HG02870 (cell line): ENCODE results near the gene TRABD.
A peak's percentile ranks its signal among the peaks of the same experiment; 100 is the strongest.

ENCODE experiments used
- ATAC-seq: cut with Tn5 transposase; IDR thresholded peaks from one replicate; pipeline ENCODE4 v1.9.1; 2021; ENCODE audit warnings: mild to moderate bottlenecking, moderate library complexity; ENCODE audit not compliant: unreplicated experiment

TRABD gene

DNA sequence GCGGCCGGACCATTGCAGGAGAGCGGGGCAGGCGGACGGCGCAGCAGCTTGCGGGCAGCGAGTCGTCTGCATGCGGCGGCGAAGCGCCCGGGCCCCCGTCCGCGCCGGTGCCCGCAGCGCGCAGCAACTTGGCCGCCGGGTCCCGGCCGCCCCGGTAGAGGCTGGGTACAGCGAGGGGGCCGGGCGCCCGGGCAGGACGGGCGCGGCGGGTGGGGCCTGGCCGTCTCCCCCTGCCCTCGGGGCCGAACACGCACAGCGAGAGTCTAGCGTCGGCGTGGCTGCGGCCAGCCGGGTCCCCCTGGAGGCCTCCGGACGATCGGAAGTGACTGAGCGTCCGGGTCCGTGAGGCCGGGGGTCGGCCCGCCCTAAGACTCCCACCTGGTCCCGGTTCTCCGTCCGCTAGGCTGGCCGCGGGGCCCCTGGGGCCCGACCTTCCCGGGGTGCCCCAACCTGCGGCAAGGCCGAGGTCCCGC lies 775 bp upstream of the TRABD start:
- no peak for ATAC-seq

DNA sequence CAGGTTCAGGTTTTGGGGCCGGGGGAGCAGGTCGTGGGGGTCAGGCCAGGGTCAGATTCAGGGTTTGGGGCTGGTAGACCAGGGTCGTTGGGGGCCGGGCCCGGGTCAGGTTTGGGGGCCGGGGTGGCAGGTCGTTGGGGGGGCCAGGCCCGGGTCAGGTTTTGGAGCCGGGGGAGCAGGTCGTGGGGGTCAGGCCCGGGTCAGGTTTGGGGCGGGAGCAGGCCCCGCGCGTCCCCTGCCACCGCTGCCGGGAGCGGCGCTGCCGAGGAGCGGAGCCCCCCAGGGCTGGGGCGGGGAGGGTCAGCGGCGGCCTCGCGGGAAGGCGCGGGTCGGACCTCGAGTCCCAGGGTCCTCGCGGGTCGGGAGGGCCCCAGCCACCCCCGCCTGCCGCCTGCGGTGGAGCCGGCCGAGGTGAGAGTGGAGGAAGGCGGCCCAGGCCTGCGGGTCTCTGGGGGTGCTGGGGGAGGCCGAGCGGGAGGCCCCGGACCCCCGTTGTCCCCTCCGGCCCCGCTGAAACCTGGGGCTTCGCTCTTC lies 535 bp downstream of the TRABD start:
- no peak for ATAC-seq

DNA sequence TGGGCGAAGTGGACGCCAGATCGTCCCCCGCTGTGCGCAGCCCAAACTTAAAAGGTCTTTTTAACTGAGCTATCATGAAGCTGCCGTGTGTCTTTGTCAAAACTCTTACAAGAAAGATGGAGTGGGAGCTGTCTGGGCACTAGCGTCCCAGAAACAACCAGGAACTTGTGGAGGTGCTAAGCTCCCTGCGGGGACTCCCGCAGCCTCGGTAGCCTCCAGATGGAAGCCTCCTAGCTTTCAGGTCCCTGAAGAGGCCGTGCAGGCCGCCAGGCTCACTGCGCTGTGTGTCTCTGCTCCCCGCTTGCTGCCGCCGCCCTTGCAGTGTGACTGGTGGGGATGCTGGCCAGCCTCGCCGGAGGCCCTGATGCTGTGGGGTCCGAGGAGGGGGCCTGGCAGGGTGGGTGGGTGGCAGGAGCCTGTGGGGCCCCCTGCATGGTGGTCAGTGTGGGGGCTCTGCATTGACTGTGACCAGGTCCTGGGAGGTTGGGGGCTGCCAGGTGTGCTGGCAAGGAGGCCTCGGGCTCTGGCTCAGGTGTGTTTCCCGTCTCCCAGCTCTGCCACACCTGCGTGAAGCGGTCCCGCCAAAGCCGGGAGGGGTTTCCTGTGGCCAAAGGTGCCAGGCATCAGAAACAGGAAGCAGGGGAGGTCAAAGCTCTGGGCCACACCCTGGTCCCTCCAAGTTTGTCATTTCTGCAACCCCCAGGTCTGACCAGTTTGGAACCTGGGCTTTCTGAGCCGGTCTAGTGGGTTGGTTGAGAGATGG lies 1.2 kb downstream of the TRABD start:
- ATAC-seq: no peak

DNA sequence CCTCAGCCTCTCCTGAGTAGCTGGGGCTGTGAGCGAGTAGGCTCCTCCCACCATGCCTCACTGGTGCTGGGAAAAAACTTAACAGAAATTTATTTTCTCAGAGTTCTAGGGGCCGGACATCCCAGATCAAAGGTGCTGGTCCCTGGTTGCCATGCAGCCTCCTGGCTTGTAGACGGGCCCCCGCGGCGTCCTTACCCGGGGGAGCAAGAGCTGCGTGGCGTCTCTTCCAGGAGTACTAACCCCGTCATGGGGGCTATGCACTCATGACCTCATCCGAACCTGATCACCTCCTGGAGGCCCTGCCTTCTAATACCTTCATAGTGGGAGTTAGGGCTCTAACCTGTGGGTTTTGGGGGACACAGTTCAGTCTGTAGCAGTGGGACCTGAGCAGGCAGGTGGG lies 2.6 kb downstream of the TRABD start:
- no peak for ATAC-seq

DNA sequence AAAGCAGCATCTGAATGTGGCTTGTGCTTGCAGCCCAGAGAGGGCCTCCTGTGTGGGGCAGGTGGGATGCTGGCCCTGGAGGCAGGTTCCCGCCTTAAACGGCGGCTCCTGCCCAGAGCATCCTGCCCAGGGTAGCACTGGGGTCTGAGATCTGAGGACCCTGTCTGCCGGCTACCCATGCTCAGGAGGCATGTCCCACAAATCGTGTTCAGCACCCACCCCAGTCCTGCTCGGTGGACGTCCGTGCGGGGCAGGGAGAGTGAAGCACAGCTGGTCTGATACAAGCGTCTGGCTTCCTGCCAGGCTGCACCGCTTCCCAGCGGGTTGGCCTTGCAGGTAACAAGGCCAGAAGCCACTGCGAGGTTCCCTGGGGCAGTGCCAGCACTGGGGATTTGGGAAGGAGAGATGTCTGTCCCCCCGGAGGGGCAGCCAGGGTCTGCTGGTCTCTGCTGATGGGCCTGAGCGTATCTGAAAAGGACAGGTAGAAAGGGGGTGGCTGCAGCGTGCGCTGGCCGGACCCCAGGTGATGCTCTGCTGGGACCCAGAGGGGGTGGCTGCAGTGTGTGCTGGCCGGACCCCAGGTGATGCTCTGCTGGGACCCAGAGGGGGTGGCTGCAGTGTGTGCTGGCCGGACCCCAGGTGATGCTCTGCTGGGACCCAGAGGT lies 3.6 kb downstream of the TRABD start:
- ATAC-seq: no peak

DNA sequence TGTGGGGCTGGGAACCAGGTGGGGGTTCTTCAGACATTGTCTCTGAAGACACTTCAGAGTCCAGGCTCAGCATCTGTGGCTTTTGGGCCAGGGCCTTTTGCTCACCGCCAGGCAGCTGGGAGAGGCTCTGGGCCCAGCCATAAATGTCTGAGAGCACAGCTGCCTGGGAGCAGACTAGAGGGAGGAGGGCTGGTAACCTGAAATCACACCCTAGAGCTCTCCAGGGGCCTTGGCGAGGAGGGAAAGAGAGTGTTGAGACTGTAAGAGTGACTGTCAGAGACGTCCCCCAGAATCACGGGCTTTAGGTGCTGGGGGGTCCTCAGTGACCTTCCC lies 4.1 kb downstream of the TRABD start:
- ATAC-seq: no peak

DNA sequence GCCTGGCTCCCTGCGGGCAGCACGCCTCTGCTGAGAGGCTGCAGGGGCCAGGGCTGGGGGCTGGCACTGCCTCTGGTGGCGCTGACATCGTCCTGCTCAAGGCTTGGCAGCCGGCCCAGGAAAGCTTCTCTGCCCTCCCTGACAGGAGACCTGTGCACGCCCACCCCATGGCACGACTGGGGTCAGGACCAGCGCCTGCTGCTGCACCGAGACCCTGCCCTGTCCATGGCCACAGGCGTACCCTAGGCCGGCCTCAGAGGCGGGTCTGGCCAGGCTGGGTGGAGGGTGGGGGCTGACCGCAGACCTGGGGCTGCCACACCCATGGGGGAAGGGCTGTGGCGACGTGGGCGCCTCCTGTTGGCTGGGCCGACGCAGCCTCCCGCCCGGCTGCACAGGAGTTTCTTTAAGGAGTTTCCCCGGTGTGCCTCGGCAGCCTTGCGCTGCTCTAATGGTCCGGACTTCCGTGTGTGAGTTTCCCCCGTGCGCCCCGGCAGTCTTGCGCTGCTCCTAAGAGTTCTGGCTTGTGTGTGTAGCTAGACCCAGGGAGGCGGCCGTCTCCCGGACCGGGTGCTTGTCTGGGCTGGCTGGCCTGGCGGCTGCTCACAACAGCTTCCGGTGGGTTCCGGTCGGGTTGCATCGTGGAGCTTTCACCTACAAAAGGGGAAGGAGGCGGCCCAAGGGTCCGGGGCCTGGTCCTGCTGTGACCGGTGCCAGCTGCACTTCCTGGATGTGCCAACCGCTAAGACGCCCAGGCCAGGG lies 4.6 kb downstream of the TRABD start:
- peak; percentile 34 for ATAC-seq

DNA sequence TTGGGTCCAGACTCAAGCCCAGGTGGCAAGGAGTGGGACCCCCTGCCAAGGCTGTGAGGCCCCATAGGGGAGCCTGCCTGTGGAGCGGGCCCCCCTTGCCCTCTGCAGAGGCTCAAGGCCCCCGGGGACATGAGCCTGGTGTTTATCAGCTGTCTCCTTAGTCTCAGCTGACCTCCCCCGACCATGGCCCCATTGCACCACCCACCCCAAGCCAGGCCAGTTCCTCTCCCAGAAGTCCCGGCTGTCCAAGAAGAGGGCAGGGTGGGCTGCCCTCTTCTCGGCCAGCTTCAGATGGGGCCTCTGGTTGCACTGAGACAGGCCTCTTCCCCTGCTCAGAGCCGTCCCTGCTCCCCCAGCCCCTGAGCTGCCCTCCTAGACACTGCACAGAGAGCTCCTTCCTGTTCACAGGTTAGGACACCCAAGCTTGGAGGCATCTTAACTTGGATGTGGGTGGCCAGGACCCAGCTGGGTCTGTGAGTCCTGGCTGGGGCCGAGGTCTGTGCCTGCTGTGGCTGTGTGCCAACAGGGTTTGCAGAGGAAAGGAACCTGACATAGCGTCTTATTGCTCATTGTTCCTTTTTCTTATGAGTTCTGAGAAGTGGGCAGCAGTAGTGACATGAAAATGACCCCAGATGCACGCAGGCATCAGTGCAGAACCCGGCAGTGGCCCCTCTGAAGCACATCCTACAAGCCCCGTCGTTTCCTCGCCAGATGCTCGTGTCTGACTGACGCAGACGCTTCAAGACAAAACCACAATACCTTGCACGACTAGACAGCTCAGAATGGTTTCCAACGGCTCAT lies 5.4 kb downstream of the TRABD start:
- no peak for ATAC-seq

DNA sequence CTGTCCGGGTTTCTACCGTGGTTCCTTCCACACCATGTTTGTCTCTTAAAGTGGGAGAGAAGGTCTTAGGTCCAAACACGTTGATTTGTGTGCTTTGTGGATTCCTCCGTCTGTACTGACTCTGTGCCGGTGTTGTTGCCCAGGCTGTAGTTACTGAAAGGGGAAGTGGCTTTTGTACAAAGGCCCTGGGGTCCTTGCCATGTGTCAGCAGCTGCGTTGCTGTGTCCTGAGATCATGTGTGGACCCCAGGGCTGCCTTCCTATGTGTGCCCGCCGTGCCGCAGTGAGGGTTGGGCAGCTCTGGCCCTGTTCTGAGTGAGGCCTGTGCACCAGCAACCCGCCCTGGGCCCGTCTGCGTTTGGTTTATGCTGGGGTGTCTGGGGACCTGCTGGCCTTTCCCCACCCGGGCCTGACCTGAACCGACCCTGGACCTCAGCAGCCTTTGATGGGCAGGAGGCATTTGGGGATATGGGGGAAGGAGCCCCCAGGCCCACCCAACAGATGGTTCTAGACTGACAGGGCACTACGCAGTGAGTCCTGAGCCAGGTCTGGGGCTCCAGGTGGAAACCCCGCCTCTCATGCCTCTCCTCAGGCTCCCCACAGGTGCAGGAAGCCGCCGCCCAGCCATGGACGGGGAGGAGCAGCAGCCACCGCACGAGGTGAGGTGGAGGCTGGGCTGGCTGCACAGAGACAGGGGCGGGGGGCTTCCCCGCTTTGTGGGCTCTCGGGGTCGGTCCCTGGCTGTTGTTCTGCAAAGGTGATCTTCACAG lies 6.9 kb downstream of the TRABD start:
- no peak for ATAC-seq

DNA sequence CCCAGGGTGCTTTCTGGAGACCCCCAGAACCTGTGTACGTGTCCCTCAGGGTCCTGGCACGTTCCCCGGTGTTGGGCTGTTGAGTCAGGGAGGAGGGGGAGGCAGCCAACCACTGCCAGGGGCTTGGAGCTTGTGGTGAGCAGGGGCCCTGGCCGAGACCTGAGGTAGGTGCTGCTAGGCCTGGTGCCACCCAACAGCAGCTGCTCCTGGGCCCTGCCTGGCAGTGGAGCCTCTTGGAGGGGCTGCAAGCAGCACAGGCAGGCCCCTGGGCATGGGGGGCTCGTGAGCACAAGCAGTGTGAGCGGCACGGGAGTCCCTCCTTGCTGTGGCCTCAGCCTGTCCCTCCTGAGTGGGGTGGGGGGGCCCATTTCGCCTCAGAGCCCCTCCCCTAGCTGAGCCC lies 7.9 kb downstream of the TRABD start:
- ATAC-seq: no peak

DNA sequence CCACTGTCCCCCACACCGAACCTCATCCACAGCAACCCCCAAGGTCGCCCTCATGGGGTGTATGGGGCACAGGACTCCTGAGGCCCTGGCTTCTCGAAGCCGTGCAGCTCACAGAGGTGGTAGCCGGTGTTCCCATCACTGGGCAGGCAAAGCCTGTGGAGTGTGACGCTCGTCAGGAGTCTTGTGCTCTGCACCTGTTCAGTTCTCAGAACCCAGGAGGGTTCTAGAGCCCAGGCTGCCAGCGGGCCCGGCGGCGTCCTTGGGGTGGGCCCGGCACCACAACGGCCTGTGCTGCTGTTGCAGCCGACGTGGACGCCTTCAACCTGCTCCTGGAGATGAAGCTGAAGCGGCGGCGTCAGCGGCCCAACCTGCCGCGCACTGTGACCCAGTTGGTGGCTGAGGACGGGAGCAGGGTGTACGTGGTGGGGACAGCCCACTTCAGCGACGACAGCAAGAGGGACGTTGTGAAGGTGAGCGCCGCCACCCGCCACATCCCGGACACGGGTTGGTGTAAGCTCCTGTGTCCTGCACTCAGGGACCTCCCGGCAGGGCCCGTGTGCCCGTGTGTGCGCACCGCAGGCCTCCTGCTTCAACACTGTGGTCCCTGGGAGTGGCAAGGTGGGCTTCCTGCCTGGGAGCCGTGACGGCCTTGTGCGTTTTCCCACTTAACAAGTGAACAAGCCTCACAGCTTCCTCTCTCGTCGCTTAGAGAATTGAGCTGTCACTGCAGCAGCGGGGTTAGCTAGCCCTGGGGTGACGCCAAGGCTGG lies 8.5 kb downstream of the TRABD start:
- ATAC-seq: no peak

DNA sequence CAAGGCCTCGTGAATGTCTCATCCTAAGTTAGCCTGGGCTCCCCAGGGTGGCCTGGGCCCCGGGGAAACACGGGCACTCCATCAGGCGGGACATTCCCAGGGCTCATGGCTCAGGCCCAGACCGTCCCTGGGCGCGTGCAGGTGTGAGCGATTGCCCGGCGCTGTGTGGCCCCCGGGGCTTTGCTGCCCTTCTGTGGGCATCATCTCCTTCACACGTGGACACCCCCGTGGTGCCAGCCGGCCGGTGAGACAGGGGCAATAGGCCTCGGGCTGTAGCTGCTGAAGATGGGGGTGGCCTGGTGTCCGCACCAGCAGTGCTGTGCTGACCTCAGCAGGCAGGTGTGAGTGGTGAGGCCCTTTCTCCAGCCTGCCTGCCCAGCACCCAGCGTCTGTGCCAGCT lies 10.5 kb downstream of the TRABD start:
- ATAC-seq: no peak

DNA sequence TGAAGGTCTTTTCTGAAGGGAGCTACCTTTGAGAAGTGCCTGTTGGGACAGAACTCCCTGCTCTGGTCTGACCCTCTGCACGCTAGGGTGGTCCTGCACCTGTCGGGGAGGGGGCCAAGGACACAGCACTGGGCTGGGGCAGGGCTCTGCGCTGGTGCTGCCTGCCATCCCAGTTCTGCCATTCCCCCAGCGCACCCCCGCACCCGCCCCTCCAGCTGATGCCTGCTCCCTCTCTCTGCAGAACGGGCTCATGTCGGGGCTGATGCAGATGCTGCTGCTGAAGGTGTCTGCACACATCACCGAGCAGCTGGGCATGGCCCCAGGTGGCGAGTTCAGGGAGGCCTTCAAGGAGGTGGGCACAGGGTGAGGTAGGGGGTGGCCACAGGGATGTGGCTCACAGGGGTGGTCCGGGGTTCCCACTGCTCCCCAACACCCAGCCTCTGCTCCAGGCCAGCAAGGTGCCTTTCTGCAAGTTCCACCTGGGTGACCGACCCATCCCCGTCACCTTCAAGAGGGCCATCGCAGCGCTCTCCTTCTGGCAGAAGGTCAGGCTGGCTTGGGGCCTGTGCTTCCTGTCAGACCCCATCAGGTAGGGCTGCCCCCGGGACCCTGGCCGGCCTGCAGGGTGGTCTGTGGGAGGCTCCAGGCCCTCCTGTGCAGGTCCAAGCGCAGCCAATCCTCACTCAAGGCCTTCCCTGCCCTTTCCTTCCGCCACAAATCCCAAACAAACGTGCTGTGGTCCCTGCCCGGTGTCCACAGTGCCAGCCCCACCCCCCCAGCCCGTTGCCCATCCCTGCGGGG lies 11.5 kb downstream of the TRABD start:
- ATAC-seq: no peak

DNA sequence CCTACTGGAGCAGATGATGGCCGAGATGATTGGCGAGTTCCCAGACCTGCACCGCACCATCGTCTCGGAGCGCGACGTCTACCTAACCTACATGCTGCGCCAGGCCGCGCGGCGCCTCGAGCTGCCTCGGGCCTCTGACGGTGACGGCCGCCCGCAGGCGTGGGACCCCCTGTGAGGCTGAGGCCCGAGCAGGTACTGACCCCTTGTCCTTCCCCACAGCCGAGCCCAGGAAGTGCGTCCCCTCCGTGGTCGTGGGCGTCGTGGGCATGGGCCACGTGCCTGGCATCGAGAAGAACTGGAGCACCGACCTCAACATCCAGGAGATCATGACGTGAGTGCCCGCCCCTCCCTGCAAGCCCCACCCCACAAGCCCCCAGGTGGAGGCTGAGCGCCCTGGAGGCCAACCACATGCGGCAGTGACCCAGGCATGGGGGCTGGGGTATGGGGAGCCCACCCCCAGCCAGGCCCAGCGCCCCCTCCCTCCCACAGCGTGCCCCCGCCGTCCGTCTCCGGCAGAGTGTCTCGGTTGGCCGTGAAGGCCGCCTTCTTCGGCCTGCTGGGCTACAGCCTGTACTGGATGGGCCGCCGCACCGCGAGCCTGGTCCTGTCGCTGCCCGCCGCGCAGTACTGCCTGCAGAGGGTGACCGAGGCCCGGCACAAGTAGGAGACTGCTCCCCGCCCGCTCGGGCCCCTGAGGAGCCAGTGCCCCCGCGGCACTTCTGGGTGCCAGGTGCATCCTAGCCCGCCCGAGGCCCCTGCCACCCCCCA lies 12.3 kb downstream of the TRABD start:
- ATAC-seq: no peak

DNA sequence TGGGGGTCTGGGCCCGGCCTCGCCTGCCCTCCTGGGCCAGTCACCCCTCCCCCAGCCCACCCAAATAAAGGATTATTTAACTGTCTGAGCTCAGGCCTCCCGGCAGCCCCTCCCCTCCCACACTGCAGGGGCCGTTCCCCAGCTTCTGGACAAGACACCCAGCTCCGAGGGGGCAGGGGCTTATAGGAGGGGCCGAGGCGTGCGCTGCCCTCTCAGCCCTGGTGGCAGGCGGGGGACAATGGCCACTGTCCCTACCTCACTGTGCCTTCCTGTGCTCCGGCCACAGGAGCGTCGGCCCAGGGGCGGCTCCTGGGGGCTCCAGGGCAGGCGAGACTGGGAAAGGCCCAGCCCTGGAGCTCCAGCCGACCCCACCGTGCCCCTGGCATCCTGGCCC lies 12.9 kb downstream of the TRABD start:
- ATAC-seq: no peak

DNA sequence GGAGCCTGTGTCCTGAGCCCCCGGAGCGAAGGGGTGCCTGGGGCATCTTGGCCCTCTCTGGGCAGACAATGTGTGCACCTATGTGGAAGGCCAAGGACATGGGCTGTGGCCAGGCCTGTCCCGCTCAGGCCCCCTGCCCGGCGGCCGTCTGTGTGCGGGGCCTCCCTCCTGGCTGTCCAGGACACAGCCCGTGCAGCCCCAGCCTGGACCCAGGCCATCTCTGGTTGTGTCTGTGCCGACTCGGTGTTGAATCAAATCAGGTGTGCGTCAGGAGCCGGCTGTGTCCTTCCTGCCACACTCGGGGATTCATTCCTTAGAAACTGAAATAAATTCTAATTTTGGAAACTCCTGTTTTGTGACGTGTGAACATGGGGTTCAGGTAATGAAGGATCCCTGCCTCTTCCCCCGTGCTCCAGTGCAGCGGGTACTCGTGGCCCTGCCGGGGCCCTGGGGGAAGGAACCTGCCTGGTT lies 13.6 kb downstream of the TRABD start:
- no peak for ATAC-seq

DNA sequence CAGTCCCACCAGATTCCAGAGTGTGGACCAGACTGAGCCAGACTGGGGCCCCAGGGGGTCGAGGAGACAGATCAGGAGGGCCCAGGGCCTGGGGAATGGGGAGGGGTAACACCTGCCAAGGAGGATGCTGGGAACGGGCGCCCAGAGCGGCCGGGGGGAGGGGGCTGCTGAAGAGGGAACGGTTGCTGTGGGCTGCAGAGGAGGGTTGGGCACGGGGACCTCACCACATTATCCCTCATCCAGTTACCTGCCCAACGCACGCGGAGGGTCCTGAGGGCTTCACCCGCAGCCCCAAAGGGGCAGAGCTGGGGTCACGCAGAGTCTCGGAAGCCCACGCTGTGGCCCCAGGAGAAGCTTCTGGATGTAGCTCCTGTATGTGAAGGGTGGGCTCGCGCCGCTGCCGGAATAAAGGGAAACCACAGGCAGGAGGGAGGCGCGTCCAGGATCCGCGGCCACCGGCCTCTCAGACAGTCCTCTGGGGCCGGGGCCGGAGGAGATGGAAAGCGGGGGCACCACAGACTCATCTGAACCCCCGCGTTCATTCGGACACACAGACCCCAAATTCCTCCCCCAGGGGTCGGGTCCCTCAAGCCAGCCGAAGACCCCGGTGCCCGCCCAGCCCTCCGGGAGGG lies 14.2 kb downstream of the TRABD start:
- ATAC-seq: no peak
